Keratinocyte (primary cell): ENCODE data around the gene HDLBP. TPM values are rescaled to one million over a fixed set of nuclear protein-coding genes. Genes with fewer than 3 reads are reported as not detected.

ENCODE experiments used
- DNase-seq: peaks from one replicate; pipeline ENCODE4 v3.0.0-alpha.2; 2011; ENCODE audit warnings: low read depth, missing footprints, low spot score
- FAIRE-seq: peaks from 2 replicates; lab custom pipeline; 2011; peaks lifted over from hg19 to GRCh38; lab: Jason Lieb, UNC
- H2AFZ ChIP-seq: 2 replicates; pipeline ENCODE4 v1.6.0; 2012; ENCODE audit warnings: low read length, control low read depth, inconsistent platforms; ENCODE audit not compliant: control insufficient read depth
- H3K27ac ChIP-seq: 2 replicates; pipeline ENCODE4 v1.5.1; 2011; ENCODE audit warnings: low read length; ENCODE audit not compliant: control insufficient read depth, insufficient read depth
- H3K27me3 ChIP-seq: 3 replicates; pipeline ENCODE4 v1.6.0; 2011; ENCODE audit warnings: low read length; ENCODE audit not compliant: control insufficient read depth, insufficient read depth; ENCODE audit errors: extremely low read depth
- H3K36me3 ChIP-seq, 2 experiments: 2 replicates in 1 of 2; 3 replicates in 1 of 2; pipeline ENCODE4 v1.5.1; 2011; ENCODE audit warnings: low read length in 2 of 2, mild to moderate bottlenecking in 1 of 2; ENCODE audit not compliant: control insufficient read depth in 2 of 2, insufficient read depth in 2 of 2; ENCODE audit errors: extremely low read depth in 1 of 2
- H3K4me1 ChIP-seq: 3 replicates; pipeline ENCODE4 v1.5.1; 2011; ENCODE audit warnings: low read length; ENCODE audit not compliant: control insufficient read depth, insufficient read depth; ENCODE audit errors: extremely low read depth
- H3K4me2 ChIP-seq: 3 replicates; pipeline ENCODE4 v1.6.0; 2011; ENCODE audit warnings: low read depth, low read length; ENCODE audit not compliant: control insufficient read depth, insufficient read depth; ENCODE audit errors: extremely low read depth
- H3K4me3 ChIP-seq, 3 experiments: fragments of 200-600 bp in 1 of 3; sonication (generic) in 1 of 3; 2 replicates in 2 of 3; 3 replicates in 1 of 3; pipeline ENCODE4 v1.5.1; 2011 to 2016; ENCODE audit warnings: low read length in 3 of 3, mild to moderate bottlenecking in 3 of 3, control low read depth in 2 of 3, inconsistent platforms in 1 of 3, low read depth in 1 of 3, mixed read lengths in 1 of 3, mixed run types in 1 of 3, moderate library complexity in 1 of 3; ENCODE audit not compliant: control insufficient read depth in 2 of 3, insufficient read depth in 2 of 3; ENCODE audit errors: extremely low read depth in 1 of 3
- H3K79me2 ChIP-seq: 2 replicates; pipeline ENCODE4 v1.6.0; 2012; ENCODE audit warnings: low read length; ENCODE audit not compliant: control insufficient read depth, insufficient read depth
- H3K9ac ChIP-seq: 3 replicates; pipeline ENCODE4 v1.6.0; 2011; ENCODE audit warnings: low read length; ENCODE audit not compliant: control insufficient read depth, insufficient read depth; ENCODE audit errors: extremely low read depth
- H3K9me1 ChIP-seq: 3 replicates; pipeline ENCODE4 v1.6.0; 2011; ENCODE audit warnings: low read length; ENCODE audit not compliant: control insufficient read depth, insufficient read depth; ENCODE audit errors: extremely low read depth
- H3K9me3 ChIP-seq: 2 replicates; pipeline ENCODE4 v1.5.1; 2012; ENCODE audit warnings: low read depth, low read length; ENCODE audit not compliant: control insufficient read depth
- H4K20me1 ChIP-seq: 3 replicates; pipeline ENCODE4 v1.6.0; 2011; ENCODE audit warnings: low read length; ENCODE audit not compliant: control insufficient read depth, insufficient read depth; ENCODE audit errors: extremely low read depth
- EZH2 ChIP-seq: IDR thresholded peaks from one replicate; pipeline ENCODE4 v1.6.1; 2012; ENCODE audit warnings: inconsistent platforms, mild to moderate bottlenecking, low read length, moderate library complexity
- dilution Hi-C: fragments of 300-500 bp; cut with MboI; formaldehyde crosslinking; loops from one replicate; pipeline ENCODE4 v1.7.0; 2020; ENCODE audit warnings: low sequenced_read_pairs; ENCODE audit not compliant: extremely low pct_ligation_motif_present
- polyA plus RNA-seq, 5 experiments: library from polyadenylated mRNA; depleted of rRNA in 3 of 5; stranded (reverse) in 3 of 5; stranded (forward) in 1 of 5; unstranded in 1 of 5; fragments of >200 nt; gene quantifications; 1 replicate in 1 of 5; 2 replicates in 3 of 5; 3 replicates in 1 of 5; pipeline versions ENCODE4 v1.2.1 to v1.2.3, GENCODE V29; 2011 to 2012; ENCODE audit warnings: missing spikeins in 2 of 5, low read depth in 1 of 5, low replicate concordance in 1 of 5
- TF ChIP-seq, protein P1 (sequence below), 3 experiments: IDR thresholded peaks in 1 of 3; conservative IDR thresholded peaks in 1 of 3; optimal IDR thresholded peaks in 1 of 3; 2 replicates in 2 of 3; 3 replicates in 1 of 3; pipeline versions ENCODE3 to v1.5.1; 2011; ENCODE audit warnings: low read length in 3 of 3, mild to moderate bottlenecking in 3 of 3, moderate library complexity in 2 of 3, control low read depth in 1 of 3, inconsistent platforms in 1 of 3; ENCODE audit not compliant: insufficient read depth in 2 of 3; ENCODE audit errors: extremely low read depth in 1 of 3

The HDLBP gene
- polyA plus RNA-seq, 1 donor (not counting 4 experiments of a cell fraction or from before 2014, with no cell fraction given), result 289 TPM

DNA sequence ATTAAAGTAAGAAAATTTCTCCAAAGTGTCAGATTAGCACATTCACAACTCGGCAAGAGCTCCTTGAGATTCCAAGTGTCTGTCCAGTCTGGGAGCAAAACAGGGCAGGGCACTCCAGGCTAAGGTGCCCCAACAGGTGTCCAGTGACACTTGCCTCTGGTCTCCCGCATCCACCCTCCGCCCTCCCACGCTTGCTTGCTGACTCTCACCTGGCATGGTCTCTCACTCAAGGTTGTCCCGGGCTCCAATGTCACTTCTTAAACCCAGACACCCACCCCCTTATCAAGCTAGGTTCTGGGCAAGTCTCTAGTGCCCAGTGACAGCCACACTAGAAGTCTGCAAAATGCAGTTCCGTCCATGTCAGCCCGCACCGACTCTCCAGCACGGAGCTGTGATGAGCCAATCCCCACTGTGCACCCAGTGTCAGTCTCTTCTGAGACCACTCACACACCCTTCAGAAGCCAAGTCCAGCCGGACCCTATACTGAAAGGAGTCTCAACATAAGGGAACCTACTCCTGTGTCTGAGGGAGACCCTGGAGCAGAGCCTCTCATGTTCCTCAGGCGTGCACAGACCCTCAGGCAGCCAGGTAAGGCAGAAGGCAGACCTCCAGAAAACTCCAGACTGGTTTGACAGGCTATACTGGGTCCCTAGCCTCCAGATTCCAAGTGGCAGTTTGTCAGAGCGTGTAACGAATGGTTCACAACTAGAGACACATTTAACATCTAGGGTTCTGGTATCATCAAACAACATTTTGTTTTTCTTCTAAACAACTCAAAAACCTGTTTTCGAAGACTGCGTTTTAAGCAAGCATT, 45.6 kb downstream of the HDLBP start:
- Histone ChIP-seq H3K9ac (no peak overlapping the region), H3K27ac (no peak overlapping the region), H3K9me3 (no peaks in the 10 kb centered on the region), H3K79me2 (peaks cover 86% of the 10 kb centered on the region), H3K27me3 (no peaks in the 10 kb centered on the region), H4K20me1 (peaks cover 48% of the 10 kb centered on the region), H3K4me3 (no peak overlapping the region), H3K9me1 (peaks cover 12% of the 10 kb centered on the region), H3K4me2 (peak overlapping the region; percentile 95), H3K36me3 (peaks cover 22 to 34% of the 10 kb centered on the region in 2 experiments), H2AFZ (no peak overlapping the region), H3K4me1 (peaks cover 29% of the 10 kb centered on the region)
- dilution Hi-C loops, result no loop called here
- TF ChIP-seq EZH2, result no peak
- TF ChIP-seq, protein P1, sequence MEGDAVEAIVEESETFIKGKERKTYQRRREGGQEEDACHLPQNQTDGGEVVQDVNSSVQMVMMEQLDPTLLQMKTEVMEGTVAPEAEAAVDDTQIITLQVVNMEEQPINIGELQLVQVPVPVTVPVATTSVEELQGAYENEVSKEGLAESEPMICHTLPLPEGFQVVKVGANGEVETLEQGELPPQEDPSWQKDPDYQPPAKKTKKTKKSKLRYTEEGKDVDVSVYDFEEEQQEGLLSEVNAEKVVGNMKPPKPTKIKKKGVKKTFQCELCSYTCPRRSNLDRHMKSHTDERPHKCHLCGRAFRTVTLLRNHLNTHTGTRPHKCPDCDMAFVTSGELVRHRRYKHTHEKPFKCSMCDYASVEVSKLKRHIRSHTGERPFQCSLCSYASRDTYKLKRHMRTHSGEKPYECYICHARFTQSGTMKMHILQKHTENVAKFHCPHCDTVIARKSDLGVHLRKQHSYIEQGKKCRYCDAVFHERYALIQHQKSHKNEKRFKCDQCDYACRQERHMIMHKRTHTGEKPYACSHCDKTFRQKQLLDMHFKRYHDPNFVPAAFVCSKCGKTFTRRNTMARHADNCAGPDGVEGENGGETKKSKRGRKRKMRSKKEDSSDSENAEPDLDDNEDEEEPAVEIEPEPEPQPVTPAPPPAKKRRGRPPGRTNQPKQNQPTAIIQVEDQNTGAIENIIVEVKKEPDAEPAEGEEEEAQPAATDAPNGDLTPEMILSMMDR (optimal IDR thresholded peaks at IDR 0.05 in 1 of 3, IDR thresholded peaks at IDR 0.05 in 1 of 3, conservative IDR thresholded peaks at IDR 0.05 in 1 of 3; ENCODE audit: extremely low read depth in 1 of 3, insufficient read depth in 2 of 3, low read length in 3 of 3), result no peak
- DNase-seq, result no peak
- no peak for FAIRE-seq

GRCh38 chr2:241268716-241269445, 46.6 kb downstream of the HDLBP start:
- Histone ChIP-seq H3K27ac (peak overlapping the region; percentile 2), H3K4me2 (no peak overlapping the region), H4K20me1 (peaks cover 45% of the 10 kb centered on the region), H3K9me1 (peaks cover 12% of the 10 kb centered on the region), H3K79me2 (peaks cover 82% of the 10 kb centered on the region), H2AFZ (no peak overlapping the region), H3K9me3 (no peaks in the 10 kb centered on the region), H3K36me3 (peaks cover 26 to 33% of the 10 kb centered on the region in 2 experiments), H3K4me1 (peaks cover 29% of the 10 kb centered on the region), H3K9ac (no peak overlapping the region), H3K27me3 (no peaks in the 10 kb centered on the region), H3K4me3 (no peak overlapping the region)
- FAIRE-seq (peak; percentile 5), DNase-seq (peak; percentile 35)
- TF ChIP-seq, protein P1 (optimal IDR thresholded peaks at IDR 0.05 in 1 of 3, IDR thresholded peaks at IDR 0.05 in 1 of 3, conservative IDR thresholded peaks at IDR 0.05 in 1 of 3; ENCODE audit: extremely low read depth in 1 of 3, insufficient read depth in 2 of 3, low read length in 3 of 3), result no peak
- no peak for TF ChIP-seq EZH2
- dilution Hi-C loops, result no loop called here
